OCI-M1 (cell line): ENCODE results near the gene FAM117A.
"Not testable (repeated sequence)": the region's sequence is repeated elsewhere in the genome, so short reads cannot be mapped to it uniquely, and the experiment has no call there.

Source experiments
- DNase-seq: peaks from one replicate; lab custom pipeline; 2025; lab: John Stamatoyannopoulos, UW

Gene FAM117A

DNA sequence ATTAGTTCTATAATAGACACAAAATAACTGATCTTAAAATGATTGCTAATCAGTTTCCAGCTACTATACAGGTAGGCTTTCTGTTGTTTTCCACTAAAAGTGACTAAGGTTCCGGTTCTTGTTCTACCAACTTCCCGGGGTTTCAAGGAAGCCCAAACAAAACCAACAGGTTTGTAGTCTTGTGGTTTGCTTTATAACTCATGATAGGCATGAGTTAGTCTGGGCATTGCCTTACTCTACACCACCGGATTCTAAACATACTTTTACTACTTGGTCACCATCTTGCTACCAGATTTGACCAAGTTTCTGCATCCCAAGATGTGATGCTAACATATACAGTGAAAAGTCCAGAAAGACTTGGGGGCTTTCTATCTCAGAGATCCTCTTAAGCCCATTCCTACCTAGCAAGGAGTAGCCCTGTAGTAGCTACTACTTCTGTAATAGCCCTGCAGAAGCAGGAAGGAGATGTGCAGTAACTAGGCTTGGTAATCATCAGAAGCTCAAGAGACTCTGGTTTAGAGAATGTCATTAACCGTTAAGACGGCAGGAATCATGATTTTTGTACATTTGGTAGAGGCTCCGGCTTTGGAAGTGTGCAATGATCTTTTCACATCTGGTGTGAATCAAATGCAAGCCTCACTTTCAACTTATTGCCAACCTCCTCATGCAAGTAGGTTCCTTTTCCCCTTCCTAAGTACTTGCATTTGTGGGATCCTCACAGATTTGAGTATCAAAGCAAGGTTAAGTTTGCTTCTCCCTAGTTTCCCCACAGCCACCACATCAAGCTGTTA, 1.6 kb downstream of the FAM117A start:
- DNase-seq = peak; percentile 55

DNA sequence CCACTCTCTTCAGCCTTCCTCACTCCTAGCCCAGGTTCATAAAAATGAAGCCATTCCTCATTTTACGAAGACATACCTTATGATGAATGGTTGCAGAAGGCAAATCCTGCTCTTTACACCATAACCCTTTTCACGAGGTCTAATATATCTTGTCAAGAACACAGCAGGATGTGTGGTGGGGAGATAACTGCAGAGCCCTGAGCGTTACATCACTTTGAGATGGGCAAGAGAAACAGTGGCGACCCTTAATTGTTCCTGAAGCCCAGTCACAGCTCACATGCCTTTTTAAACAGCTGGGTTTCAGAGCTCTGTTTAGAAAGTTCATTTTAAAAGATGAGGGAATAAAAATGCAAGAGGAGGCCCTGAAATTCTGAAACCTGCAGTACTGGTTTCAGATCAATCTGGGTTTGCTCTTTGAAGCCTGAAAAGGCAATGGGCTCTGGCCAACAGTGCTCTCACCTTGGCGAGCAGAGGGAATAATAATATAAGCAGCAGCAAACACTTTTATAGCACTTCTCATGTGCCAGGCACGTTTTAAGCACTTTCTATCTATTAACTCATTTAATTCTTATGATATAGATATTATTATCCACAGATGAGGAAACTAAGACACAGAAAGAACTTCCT, 2.9 kb downstream of the FAM117A start:
- peak; percentile 77 for DNase-seq

DNA sequence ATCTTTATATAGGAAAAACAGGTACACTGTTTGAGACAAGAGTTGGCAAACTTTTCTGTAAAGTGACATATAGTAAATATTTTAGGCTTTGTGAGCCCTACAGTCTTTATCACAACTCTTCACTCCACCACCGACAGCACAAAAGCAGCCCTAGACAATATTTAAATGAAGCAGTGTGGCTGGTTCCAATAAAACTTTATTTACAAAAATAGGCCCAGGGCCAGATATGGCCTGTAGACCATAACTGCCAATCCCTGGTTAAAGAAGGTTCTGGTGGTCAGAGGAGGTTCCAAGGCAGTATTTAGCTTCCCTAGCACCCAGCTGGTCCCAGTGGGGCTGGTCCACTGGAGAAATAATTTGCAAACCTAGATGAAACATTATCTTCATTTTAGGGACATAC, 3.6 kb downstream of the FAM117A start:
- no peak for DNase-seq

DNA sequence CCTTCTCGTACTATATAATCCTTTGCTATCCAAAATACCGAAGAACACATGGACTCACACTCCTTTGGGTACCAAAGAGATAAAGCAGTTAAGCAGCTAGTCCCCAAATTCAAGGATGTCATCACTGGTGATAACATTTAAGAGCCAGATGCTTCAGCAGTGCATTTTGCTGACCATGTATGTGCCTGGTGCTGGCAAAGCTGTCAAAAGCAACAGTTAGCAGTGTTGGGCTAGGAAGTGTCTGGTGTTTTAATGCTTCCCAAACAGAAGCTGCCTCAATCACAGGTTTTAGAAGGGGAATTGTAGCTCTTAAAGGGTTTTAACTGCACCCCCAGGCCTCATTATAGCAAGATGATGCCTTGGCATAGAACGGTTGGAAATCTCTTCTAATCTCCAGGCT, 4.7 kb downstream of the FAM117A start:
- no peak for DNase-seq

DNA sequence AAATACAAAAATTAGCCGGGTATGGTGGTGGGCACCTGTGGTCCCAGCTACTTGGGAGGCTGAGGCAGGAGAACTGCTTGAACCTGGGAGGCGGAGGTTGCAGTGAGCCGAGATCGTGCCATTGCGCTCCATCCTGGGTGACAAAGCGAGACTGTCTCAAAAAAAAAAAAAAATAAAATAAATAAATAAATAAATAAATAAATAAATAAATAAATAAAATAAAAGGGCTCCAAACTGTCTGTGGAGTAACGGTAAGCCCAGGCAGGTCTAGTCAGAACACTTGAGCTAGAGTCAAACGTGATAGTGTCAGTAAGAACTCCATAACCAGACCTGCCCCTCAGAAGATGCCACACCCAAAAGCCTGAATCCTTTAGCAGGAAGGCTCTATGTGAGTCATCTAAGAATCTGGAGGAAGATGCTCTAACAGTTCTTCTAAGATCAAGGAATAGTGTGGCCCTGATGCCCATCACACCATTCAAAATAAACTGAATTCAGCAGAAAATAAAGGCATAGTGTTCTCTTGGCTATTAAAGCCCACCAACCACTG, 5.4 kb downstream of the FAM117A start:
- DNase-seq = not testable (repeated sequence)

DNA sequence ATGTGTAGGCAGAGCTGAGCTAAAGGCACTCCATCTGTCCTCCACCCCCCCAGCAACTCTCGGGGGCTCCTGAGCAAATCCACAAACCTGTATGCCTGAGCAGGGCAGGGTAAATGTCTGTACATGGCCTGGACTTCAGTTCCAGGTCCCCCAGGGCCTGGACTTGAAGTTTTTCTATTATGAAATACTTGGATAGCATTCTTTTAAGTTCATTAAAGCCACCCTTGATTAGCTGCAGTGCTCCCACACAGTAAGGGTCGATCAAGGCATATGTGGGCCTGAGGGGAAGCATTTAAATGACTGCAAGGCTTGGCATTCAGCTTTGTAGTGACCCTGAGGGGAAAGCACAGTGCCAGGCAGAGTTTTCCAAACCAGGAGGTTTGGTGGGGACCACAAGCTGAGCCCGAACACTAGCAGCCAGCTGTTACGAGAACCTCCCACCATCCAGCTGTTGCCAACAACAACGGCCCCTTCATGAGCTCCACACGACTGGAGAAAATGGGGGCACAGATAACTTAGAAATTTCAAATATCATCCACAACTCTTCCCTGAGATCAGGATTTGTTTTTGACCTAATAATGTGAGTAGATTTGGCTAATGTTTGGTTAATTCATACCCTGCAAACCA, 6.7 kb downstream of the FAM117A start:
- DNase-seq = no peak

DNA sequence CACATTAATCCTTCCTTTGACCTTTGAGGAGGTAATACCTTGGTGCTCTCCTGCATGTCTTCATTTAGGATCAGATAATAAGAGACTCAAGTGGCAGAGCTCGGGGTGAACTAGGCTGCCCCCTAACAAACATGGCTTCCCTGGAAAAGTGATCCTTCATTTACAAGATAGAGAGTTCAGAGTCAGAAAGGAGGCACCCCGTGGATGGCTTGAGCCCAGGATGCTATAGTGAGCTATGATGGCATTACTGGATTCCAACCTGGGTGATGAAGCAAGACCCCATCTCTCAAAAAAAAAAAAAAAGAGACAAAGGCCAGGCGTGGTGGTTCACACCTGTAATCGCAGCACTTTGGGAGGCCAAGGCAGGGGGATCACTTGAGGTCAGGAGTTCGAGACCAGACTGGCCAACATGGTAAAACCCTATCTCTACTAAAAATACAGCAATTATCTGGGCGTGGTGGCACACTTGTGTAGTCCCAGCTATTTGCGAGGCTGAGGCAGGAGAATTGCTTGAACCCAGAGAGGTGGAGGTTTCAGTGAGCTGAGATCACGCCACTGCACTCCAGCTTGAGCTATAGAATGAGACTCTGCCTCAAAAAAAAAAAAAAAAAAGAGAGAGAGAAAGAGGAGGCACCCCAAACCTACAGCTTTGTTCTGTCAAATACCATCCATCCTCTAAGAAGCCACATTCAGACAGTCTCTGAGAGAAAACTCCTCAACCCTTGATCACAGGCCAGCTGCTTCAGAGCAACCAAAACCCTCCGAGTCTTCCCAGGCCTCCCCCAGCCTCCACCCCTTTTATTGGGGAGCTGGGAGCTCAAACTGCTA, 7.4 kb downstream of the FAM117A start:
- DNase-seq = no peak

DNA sequence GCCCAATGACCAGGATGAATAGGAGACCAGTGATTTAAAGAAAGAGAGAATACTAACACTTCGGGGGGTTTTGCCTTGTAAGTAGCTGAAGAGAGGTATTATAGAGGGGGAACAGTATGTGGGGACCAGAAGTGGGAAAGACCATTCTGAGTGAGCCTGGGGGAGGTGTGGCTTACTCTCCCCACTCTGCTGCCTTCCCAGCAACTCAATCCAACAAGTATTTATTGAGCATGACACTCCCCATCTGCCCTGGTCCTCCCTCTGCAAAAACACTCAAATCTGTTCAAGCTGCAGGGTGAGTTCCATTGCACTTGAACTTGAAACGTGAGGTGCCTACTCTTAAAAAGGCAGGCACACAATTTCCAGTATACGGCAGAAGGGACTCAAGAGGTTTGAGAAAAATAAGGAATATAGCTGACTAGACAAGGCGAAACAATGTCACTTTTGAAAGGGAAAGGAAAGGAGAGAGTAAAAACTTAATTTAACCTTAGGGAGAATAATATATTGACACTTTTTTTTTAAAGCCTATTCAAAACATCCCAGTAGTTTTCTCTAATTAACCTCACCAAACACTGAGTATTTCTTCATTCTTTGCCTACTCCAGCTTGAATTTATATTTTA, 8.2 kb downstream of the FAM117A start:
- DNase-seq = no peak

DNA sequence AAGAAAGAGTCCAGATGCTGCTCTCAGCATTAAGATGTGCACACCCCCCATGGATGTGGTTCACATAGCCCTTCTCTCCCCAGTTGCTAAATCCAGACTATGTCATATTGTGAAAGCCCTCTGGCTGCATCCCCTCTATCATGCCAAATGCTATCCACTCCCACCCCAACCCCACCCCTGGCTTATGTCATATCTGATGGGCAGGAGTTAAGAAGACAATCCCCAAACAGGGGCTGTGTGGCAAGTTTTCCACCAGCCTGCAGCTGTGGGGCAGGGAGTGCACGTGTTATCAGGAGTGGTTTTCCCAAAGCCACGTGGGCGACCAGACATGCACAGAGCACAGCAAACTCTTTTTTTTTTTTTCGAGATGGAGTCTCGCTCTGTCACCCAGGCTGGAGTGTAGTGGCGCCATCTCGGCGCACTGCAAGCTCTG, 10.0 kb downstream of the FAM117A start:
- DNase-seq = peak; percentile 88

DNA sequence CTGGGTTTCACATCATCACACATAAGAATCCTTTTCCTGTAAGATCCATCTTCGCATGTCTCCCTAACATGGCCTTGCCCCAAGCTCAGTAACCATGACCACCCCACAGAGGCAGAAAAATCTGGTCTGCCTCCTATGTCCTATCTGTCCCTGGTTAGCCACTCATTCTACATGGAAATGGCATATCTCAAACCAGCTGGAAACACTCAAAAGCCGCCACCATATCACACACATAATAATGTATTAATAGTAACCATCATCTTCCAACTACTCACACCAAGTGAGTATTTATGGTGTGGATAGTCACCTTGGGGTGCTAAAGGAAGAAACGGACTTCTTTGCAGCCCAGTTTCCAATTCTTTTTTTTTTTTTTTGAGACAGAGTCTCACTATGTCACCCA, 11.4 kb downstream of the FAM117A start:
- no peak for DNase-seq

DNA sequence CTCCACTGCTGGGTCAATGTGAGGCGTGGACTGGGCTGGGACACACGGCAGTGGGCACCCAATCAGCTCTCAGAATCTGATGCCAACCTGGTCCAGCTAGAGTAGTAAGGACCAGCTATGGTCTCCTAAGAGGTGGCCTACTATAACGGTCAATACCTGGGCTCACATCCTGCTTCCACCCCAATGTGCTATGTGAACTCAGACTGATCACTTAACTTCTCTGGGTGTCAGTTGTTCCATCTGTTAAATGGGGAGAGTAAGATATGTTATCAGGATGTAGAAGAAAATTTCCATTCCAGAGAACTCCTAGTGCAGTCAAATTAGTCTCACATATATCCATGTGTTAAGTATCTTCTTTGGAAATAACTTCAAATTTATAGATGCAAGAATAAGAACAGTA, 14.2 kb downstream of the FAM117A start:
- DNase-seq = no peak

DNA sequence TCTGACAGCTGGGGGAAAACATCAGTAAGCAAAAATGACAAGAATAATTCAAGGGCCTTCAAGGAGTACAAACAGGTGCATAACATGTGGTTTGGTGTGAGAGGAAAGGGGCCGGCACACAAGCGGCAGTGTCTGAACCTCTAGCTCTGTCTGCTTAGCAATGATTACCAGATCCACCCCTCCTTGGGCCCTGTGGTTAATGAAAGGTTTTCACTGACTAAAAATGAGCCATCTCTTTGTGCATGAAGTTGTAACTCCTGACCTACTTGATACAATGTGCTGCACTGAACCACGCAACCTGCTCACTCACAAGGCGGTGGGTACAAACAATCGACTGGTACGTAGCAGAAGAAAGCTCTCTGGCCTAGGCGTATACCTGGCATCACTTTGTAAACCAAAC, 15.1 kb downstream of the FAM117A start:
- no peak for DNase-seq

DNA sequence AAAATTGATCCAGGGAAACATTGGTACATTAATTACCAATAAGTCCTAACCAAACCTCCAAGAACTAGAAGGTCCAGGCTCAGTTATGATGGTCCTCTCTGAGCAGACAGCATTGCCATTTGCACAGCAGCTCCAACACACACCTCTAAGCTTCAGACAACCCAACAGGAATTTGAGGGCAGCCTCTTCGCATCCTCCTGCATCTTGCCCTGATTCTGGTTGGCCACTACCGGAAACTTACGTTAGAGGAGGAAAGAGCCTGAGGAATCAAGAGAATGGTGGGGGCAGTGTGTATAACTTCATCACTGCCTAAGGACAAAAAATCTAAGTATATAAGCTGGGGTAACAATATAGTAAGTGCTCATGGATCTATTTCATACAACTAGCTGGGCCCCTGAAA, 15.7 kb downstream of the FAM117A start:
- no peak for DNase-seq

DNA sequence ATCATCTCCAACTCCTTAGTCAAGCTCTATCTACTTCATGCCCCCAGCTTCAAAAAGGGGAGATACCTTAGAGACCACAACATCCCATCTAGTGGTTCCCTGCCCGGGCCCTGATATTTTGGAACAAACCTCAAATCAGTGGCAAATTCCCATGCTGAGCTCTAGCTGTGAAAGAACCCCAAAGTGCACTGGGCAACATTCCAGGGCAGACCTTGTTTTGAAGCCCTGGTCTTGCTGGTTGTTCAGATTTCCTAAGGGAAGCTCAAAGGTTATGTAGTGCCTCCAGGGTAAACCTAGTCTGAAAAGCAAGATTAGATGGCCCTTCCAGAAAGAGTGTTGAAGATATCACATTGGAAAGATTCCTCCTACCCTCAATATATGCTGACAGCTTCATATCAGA, 16.3 kb downstream of the FAM117A start:
- DNase-seq = no peak

DNA sequence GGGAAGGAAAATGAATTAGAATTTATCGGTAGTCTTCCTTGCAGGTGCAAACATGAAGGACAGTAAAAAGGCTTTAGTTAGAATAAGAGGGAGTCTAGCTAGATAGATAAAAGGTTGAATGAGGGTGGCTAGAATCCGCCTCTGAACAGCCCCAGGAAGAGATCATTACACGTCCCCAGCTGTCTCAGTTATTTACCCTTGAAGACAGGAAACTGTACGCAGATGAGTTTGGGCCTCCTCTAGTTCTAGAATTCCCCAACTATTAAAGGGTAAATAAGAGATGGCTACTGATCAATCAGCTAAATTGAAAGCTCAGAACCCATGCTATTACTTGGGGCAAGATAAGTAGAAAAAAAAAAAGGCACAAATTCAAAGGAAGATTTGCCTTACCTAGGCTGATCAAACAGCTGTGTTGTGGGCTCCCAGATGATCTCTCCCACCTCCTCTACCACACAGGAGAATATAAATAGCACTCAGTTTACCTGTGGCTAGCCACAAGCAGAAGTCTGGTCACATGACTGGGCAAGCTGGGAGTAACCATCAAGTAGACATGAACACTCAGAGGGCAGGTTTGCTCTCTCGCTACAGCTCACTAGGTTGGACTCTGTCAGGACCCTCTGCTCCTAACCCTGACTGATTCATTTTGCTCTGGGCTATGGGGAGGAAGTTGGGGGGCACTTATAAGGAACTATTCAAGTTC, 17.0 kb downstream of the FAM117A start:
- no peak for DNase-seq

DNA sequence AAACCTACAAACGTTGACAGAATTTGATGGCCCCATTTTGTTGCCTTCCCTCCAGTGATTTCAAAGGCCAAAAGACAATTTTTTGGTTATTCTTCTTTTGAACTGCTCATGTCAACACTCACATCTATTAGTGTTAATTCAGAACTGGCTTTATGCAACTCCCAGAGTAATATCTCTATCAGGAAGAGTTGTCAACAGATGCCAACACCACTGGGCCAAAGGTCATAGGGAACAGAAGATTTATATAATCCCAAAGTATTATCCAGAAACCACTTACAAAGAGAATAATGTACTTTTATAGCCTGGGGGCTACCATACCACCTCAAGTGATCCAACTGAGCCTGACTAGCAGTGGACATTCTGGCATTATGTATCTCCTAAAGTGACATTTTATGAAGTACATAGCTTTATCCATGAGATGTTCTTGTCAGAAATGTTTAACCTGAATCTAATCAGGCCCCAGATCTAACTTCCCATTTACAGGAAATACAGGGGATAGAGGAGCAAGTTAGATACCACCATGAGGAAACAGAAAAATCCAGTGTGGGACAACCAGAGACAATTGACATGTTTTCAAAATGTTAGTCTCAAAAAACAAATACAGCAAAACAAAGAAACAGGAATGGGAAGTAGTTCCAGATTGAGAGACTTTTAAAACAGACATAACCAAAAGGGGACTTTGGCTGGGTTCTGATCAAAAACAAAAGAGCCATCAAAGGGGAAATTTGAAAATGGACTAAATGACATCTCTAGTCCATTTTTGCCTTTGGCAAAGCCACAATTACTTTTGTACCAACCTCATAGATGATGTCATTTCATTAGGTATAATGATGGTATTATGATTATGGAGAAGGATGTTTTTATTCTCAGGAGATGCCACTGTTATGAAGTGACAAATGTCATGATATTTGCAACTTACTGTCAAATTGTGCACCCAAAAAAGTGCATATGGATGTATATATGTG, 18.5 kb downstream of the FAM117A start:
- no peak for DNase-seq

DNA sequence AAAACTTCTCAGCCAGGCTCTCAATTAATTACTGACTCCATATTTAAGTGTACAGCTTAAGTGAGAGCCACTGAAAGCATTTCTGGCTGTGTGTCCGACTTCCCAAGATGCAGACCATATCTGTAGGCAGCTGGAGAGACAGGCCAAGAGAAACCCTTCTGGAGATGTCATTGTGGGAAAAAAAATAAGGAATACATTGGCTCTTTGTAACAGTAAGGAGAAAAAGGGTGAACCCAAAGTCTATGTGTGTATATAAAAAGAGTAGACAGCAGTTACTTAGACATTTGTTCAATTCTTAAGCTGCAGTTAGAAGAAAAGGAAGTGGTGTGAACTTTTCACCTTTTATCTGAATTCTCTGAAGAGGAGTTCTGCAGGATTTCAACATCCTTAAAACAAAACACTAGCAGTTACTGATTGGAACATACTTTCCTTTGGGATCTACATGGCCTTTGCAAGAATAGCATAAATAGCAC, 21.7 kb downstream of the FAM117A start:
- DNase-seq = peak; percentile 90

DNA sequence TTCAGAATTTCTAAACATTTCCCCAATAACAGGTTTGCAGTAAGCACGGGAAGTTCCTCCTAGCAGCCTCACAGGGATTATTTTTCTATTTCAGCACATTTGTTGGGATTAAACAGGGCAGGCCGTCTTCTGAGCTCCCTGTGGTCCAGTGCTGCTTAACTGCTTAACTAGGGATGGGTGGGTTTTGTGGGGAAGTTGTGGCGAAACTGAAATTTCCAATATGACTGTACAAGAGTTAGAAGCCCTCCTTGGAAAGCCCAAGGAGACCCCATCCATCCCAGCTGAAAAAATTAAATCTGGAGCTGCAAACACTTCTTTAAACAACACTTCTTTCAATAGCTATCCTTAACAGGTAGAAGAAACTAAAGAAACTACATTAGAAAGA, 22.2 kb downstream of the FAM117A start:
- DNase-seq = no peak

DNA sequence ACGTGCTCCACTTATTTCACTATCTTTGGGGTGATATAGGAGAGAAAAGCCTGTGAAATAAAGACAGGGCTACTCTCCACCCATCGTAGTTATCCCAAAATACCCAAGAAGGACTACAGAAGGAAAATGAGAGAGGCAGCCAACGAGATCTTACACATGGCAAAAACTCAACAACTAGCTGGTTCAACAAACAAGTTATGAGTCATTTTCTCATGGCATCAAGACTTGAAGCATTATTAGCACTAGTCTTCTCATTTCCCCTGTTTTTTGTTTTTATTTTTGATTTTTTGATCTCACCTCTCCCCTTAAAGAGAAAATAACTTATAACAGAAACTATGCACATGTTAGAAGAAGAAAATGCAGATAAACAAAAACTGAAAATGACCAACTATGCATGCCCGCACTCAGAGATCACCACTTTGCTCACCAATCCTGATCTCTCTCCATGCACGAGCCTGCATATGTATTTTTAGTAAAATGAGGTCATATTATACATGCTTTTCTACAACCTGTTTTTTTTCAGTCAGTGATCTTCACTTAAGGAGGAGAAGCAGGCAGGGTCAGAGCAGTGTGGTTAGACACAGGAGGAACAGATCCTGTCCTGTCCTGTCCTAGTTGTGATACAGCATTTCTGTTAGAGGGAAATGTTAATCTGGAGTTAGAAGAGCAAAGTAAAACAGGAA, 22.8 kb downstream of the FAM117A start:
- peak; percentile 71 for DNase-seq
